COR-L47 (cell line): ENCODE measurements around the gene SAMD4A.

Source experiments
- DNase-seq: peaks from one replicate; lab custom pipeline; 2025; lab: John Stamatoyannopoulos, UW

The SAMD4A gene

DNA sequence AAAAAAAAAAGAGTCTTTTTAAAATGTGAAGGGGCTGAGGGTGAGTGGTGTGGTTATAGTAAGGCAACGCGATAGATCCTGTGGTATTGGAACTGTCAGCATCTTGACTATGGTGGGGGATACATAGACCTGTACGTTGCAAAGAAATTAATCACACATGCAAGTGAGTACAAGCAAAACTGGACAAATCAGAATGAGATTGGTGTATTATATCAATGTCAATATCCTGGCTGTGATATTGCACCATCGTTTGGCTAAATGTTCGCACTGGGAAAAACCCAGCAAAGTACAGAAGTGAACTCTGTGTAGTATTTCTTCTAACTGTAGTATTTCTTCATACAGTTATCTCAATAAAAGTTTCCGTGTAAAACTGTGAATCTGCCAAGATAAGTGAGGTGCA is 267.8 kb downstream of the SAMD4A start:
- no peak for DNase-seq

DNA sequence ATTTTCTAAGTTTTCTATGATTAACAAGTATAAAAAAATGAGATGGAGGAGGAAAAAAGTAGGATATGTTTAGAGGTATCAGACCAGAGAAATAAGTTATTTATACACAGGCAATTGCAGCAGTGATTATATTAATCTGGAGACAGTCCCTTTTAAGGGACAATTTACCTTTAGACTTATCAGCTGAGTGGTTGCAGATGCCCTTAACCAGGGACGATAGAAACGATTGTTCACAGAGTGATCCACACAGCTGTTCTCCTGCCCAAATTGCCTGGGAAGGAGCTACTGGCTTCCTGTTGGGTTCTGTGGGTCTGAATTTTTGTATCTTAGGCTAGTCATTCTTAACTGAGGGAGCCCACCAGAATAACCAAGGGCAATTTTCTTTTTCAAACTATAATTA is 269.3 kb downstream of the SAMD4A start:
- no peak for DNase-seq

- no peak for DNase-seq
These were observed 270.7 kb downstream of the SAMD4A start for GRCh38 chr14:54837508-54838149.

GRCh38 chr14:54838931-54839512 is 272.1 kb downstream of the SAMD4A start:
- no peak for DNase-seq

GRCh38 chr14:54839701-54840119 is 272.8 kb downstream of the SAMD4A start:
- DNase-seq, result no peak

GRCh38 chr14:54840336-54840735 is 273.4 kb downstream of the SAMD4A start:
- no peak for DNase-seq

GRCh38 chr14:54840798-54841197 is 273.9 kb downstream of the SAMD4A start:
- no peak for DNase-seq
